Hypothalamus (tissue), 51 donors: Measurements from ENCODE around the gene MMP24OS.

ENCODE experiments used
- DNase-seq, 51 donors: peaks; one replicate each; lab custom pipeline; 2025; lab: John Stamatoyannopoulos, UW

The MMP24OS gene

GRCh38 chr20:35307666-35308653 is 30.0 kb upstream of the MMP24OS start:
- DNase-seq = peak in 40 of 51 donors; percentile 5 to 77 (median 46)

- DNase-seq = peak in 19 of 51 donors; percentile 4 to 46 (median 21)
Measured at GRCh38 chr20:35306931-35307517, 29.1 kb upstream of the MMP24OS start.

GRCh38 chr20:35305682-35306556 is 28.0 kb upstream of the MMP24OS start:
- peak in 13 of 51 donors; percentile 7 to 41 (median 13) for DNase-seq

GRCh38 chr20:35304956-35305355 is 27.0 kb upstream of the MMP24OS start:
- DNase-seq = no peak

GRCh38 chr20:35303735-35304491 is 26.0 kb upstream of the MMP24OS start:
- DNase-seq = peak in 47 of 51 donors; percentile 8 to 78 (median 46)

GRCh38 chr20:35303382-35303734 is 25.4 kb upstream of the MMP24OS start:
- DNase-seq = no peak

- no peak for DNase-seq
Measured at GRCh38 chr20:35302421-35303335, 24.8 kb upstream of the MMP24OS start.

- no peak for DNase-seq
Measured at GRCh38 chr20:35301426-35301825, 23.5 kb upstream of the MMP24OS start.

- no peak for DNase-seq
Measured at GRCh38 chr20:35300469-35301262, 22.7 kb upstream of the MMP24OS start.

GRCh38 chr20:35299780-35300179 is 21.9 kb upstream of the MMP24OS start:
- no peak for DNase-seq

- no peak for DNase-seq
Measured at GRCh38 chr20:35298264-35298663, 20.3 kb upstream of the MMP24OS start.

GRCh38 chr20:35297740-35298139 is 19.8 kb upstream of the MMP24OS start:
- no peak for DNase-seq

- no peak for DNase-seq
Measured at GRCh38 chr20:35297155-35297554, 19.2 kb upstream of the MMP24OS start.

GRCh38 chr20:35296101-35296554 is 18.2 kb upstream of the MMP24OS start:
- DNase-seq = no peak

GRCh38 chr20:35295674-35296073 is 17.8 kb upstream of the MMP24OS start:
- DNase-seq = no peak

GRCh38 chr20:35295058-35295457 is 17.1 kb upstream of the MMP24OS start:
- DNase-seq = no peak

- DNase-seq = no peak
Measured at GRCh38 chr20:35294293-35294685, 16.4 kb upstream of the MMP24OS start.
